Spinal cord (tissue), 10 donors: ENCODE measurements around the gene SIPA1L3. TPM values are rescaled to one million over a fixed set of nuclear protein-coding genes. Genes with fewer than 3 reads are reported as not detected.

Source experiments
- DNase-seq, 6 donors: peaks; one replicate each; pipeline versions ENCODE4 v3.0.0 to v3.0.0-alpha.2; 2013 to 2015; ENCODE audit warnings: low spot score in 6 of 6, low read depth in 4 of 6
- H3K27ac ChIP-seq: one replicate; pipeline ENCODE4 v1.5.1; 2013; ENCODE audit warnings: low read depth, low read length, control low read depth
- H3K27me3 ChIP-seq: one replicate; pipeline ENCODE4 v1.6.1; 2013; ENCODE audit warnings: low read length; ENCODE audit not compliant: control insufficient read depth, insufficient read depth
- H3K36me3 ChIP-seq: one replicate; pipeline ENCODE4 v1.6.1; 2013; ENCODE audit warnings: low read length; ENCODE audit not compliant: control insufficient read depth, insufficient read depth
- H3K4me1 ChIP-seq: one replicate; pipeline ENCODE4 v1.6.1; 2013; ENCODE audit warnings: low read length; ENCODE audit not compliant: control insufficient read depth, insufficient read depth
- H3K4me3 ChIP-seq: one replicate; pipeline ENCODE4 v1.5.1; 2013; ENCODE audit warnings: low read depth, low read length, control low read depth
- H3K9me3 ChIP-seq: one replicate; pipeline ENCODE4 v1.6.1; 2013; ENCODE audit warnings: low read length; ENCODE audit not compliant: control insufficient read depth, insufficient read depth
- WGBS: methylation state at CpG from one replicate; pipeline ENCODE4 v1.1.5; 2013; ENCODE audit warnings: missing lambda C conversion rate; ENCODE audit not compliant: insufficient coverage; 5-methylcytosine and 5-hydroxymethylcytosine counted together
- polyA plus RNA-seq, 2 donors: library from polyadenylated mRNA; unstranded; fragments of 120-200 nt; gene quantifications; one replicate each; pipeline ENCODE4 v1.2.1, GENCODE V29; 2013; ENCODE audit not compliant: insufficient read length in 2 of 2
- total RNA-seq, 2 donors: library from RNA; depleted of rRNA in 1 of 2; stranded (reverse); fragments of 120-200 nt in 1 of 2; fragments of >200 nt in 1 of 2; gene quantifications; one replicate each; pipeline versions ENCODE4 v1.2.3 to v1.2.4, GENCODE V29; 2013 to 2014
- donor health status: healthy.

SIPA1L3 gene
- total and polyA plus RNA-seq, 4 donors = 13.6 to 34.8 (median 21.9) TPM

DNA sequence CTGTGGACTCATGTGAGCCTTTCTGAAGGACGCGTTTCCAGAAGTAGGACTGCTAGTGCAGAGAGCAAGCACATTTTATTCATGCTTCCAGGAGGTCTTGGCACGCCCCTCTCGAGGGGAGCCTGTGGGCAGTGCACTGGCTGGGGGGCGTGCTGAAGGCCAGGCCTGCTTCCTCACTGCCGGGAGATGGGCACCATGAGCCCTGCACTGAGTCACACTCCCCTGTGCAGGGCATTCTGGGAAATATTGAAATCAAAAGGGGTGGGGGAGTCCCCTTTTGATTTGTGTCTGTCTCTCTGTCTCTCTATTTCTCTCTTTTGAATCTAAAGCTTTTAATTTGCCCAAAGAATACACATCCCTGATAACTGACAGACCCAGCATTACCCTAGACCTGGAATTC lies 283.1 kb downstream of the SIPA1L3 start:
- no peaks in the 10 kb centered on the region for H3K27me3 ChIP-seq
- 96% methylated on average over 3 of the region's 6 CpGs for WGBS
- H3K27ac ChIP-seq = no peak overlapping the region
- H3K36me3 ChIP-seq = peaks cover 57% of the 10 kb centered on the region
- DNase-seq = no peak
- no peak overlapping the region for H3K4me3 ChIP-seq
- no peaks in the 10 kb centered on the region for H3K9me3 ChIP-seq
- no peaks in the 10 kb centered on the region for H3K4me1 ChIP-seq

DNA sequence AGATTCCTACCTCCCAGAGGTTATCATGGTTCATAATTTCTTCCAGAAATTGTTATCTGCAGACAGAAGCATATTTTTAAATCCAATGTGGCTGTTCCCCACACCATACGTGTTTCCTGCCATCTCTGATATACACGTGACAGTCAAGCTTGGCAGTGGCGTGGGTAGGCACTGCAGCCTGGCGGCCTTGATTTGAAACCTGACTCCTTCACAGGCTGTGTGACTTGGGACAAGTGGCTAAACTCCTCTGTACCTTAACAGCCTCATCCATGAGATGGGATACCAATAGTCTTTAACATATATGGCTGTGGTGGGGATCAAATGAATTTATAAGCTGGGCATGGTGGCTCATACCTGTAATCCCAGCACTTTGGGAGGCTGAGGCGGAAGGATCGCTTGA lies 283.8 kb downstream of the SIPA1L3 start:
- peaks cover 58% of the 10 kb centered on the region for H3K36me3 ChIP-seq
- 92% methylated on average over 3 of the region's 6 CpGs for WGBS
- H3K4me3 ChIP-seq = no peak overlapping the region
- H3K27ac ChIP-seq = no peak overlapping the region
- DNase-seq = no peak
- H3K27me3 ChIP-seq = no peaks in the 10 kb centered on the region
- H3K4me1 ChIP-seq = no peaks in the 10 kb centered on the region
- no peaks in the 10 kb centered on the region for H3K9me3 ChIP-seq

GRCh38 chr19:38191747-38192146 lies 284.7 kb downstream of the SIPA1L3 start:
- no peak for DNase-seq
- Histone ChIP-seq H3K36me3 (peaks cover 66% of the 10 kb centered on the region), H3K4me3 (no peak overlapping the region), H3K9me3 (no peaks in the 10 kb centered on the region), H3K4me1 (no peaks in the 10 kb centered on the region), H3K27ac (no peak overlapping the region), H3K27me3 (no peaks in the 10 kb centered on the region)
- WGBS = 96% methylated on average over 12 of the region's 13 CpGs

DNA sequence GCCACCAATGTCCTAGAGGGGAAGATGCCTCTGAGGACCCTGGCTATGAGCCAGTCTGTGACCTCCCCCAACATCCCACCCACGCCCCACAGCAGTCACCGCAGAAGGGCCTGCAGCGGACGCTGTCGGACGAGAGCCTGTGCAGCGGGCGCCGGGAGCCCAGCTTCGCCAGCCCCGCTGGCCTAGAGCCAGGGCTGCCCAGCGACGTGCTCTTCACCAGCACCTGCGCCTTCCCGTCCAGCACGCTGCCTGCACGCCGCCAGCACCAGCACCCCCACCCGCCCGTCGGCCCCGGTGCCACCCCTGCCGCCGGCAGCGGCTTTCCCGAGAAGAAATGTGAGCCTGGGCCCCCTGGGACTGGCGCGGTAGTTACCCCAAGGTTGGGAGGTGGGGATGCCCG lies 286.4 kb downstream of the SIPA1L3 start:
- H3K36me3 ChIP-seq = peaks cover 83% of the 10 kb centered on the region
- H3K4me3 ChIP-seq = no peak overlapping the region
- H3K27ac ChIP-seq = no peak overlapping the region
- H3K9me3 ChIP-seq = no peaks in the 10 kb centered on the region
- H3K4me1 ChIP-seq = no peaks in the 10 kb centered on the region
- no peaks in the 10 kb centered on the region for H3K27me3 ChIP-seq
- 77% methylated on average over 26 of the region's 29 CpGs for WGBS
- no peak for DNase-seq

DNA sequence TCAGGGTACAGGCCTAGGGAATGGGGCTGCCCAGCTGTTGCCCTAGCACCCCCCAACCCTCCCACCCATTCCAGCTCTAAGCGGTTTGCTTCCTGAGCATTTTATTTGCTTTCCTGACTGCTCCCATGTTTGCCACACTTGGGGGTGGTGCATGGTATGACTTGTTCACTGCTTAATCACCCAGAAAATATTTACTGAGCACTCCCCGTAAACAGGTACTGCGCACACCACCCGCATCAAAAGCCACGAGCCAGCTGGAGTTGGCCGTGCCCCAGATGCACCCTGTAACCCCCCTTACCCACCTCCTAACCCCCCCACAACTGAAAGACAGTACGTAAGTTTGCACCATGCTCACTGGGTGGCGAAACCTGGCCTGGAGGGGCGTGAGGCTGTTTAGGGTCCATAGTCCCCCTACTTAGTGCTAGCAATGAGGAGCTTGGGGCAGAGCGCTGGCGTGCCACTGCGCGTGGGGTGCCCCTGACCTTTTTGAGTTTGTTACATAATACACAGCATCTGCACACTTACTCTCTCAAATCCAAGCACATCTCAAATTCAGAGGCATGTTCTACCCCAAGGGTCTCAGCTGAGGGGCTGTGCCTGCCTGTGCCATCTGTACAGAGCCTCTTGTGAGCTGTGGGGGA lies 287.2 kb downstream of the SIPA1L3 start:
- 82% methylated on average over 10 of the region's 13 CpGs for WGBS
- Histone ChIP-seq H3K4me3 (no peak overlapping the region), H3K27ac (no peak overlapping the region), H3K27me3 (no peaks in the 10 kb centered on the region), H3K9me3 (no peaks in the 10 kb centered on the region), H3K36me3 (peaks cover 86% of the 10 kb centered on the region), H3K4me1 (peaks cover 3% of the 10 kb centered on the region)
- DNase-seq = no peak

DNA sequence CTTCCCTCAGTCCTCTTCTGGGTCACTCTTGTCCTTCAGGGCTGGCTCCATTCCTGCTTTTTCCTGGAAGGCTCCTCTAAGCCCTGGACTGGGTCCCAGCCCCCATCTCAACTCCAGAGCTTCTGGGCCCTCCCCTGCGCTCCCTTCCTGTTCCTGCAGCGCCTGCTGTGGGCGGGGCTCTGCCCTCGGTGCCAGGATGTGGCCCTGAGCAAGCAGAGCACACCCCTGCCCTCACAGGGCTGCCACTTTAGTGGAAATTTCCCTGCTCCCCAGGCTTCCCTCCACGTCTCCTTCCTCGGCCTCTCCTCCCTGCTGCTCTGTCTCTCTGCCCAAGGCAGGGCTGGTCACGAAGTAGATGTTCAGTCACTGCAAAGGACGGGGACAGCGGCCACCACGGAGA lies 288.2 kb downstream of the SIPA1L3 start:
- WGBS = 91% methylated on average over 10 of the region's 10 CpGs
- Histone ChIP-seq H3K4me1 (peaks cover 5% of the 10 kb centered on the region), H3K27me3 (no peaks in the 10 kb centered on the region), H3K9me3 (no peaks in the 10 kb centered on the region), H3K4me3 (no peak overlapping the region), H3K36me3 (peaks cover 87% of the 10 kb centered on the region), H3K27ac (no peak overlapping the region)
- DNase-seq = no peak

DNA sequence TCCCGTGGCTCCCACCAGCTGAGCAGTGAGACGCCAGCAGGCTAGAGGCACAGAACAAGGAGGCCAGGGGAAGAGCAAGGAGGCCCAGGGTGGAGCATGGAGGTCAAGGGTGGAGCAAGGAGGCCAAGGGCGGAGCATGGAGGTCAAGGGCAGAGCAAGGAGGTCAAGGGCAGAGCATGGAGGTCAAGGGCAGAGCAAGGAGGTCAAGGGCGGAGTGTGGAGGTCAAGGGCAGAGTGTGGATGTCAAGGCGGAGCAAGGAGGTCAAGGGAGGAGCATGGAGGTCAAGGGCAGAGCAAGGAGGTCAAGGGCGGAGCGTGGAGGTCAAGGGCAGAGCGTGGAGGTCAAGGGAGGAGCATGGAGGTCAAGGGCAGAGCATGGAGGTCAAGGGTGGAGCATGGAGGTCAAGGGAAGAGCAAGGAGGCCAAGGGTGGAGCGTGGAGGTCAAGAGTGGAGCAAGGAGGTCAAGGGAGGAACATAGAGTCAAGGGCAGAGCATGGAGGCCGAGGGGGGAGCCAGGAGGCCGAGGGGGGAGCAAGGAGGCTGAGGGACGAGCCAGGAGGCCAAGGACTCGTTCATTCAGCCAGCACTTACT lies 289.3 kb downstream of the SIPA1L3 start:
- H3K9me3 ChIP-seq = no peaks in the 10 kb centered on the region
- H3K36me3 ChIP-seq = peaks cover 92% of the 10 kb centered on the region
- no peaks in the 10 kb centered on the region for H3K27me3 ChIP-seq
- H3K4me1 ChIP-seq = peaks cover 5% of the 10 kb centered on the region
- H3K4me3 ChIP-seq = no peak overlapping the region
- 87% methylated on average over 9 of the region's 13 CpGs for WGBS
- no peak for DNase-seq
- H3K27ac ChIP-seq = no peak overlapping the region

DNA sequence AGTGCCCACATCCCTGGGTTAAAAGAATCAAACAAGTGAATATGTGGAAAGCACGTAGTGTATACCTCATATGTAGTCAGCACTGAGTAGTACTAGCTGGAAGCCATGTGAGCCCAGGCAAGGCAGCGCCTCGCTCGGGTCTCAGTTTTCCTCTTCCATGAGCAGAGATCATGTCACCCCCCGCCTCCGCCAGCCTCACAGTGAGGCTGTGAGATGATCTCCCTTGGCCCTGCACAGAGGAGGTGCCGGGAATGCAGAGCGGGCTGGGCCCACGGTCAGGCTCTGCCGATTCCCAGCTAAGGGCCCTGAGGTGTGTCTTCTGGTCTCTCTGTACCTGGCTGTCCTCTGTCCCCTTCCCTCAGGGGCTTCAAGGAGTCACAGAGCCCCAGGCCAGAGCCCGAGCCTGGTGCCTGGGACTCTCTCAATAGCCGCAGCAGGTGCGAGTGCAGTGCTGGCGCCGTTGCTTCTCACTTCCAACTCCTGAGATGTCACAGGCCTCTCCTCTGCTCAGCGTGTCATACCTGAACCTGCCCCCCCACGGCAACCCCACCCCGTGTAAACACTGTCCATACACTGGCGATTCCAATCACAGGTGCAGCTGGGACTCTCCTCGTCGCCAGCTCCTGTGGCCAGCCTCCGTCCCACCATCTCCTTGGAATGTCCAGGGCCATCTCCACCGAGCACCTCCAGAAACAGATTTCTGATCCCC lies 290.1 kb downstream of the SIPA1L3 start:
- no peak overlapping the region for H3K27ac ChIP-seq
- H3K27me3 ChIP-seq = no peaks in the 10 kb centered on the region
- H3K4me3 ChIP-seq = no peak overlapping the region
- no peaks in the 10 kb centered on the region for H3K9me3 ChIP-seq
- 96% methylated on average over 23 of the region's 23 CpGs for WGBS
- peaks cover 5% of the 10 kb centered on the region for H3K4me1 ChIP-seq
- DNase-seq = no peak
- H3K36me3 ChIP-seq = peaks cover 92% of the 10 kb centered on the region

GRCh38 chr19:38197937-38198704 lies 291.1 kb downstream of the SIPA1L3 start:
- H3K4me1 ChIP-seq = peaks cover 5% of the 10 kb centered on the region
- H3K9me3 ChIP-seq = no peaks in the 10 kb centered on the region
- peaks cover 93% of the 10 kb centered on the region for H3K36me3 ChIP-seq
- no peak overlapping the region for H3K4me3 ChIP-seq
- no peak overlapping the region for H3K27ac ChIP-seq
- no peak for DNase-seq
- H3K27me3 ChIP-seq = no peaks in the 10 kb centered on the region
- 88% methylated on average over 25 of the region's 25 CpGs for WGBS
